SK-N-SH (cell line): ENCODE data around the gene CEP170B. TPM values are rescaled to one million over a fixed set of nuclear protein-coding genes. Genes with fewer than 3 reads are reported as not detected.

ENCODE experiments used
- CTCF ChIA-PET: fragments of 300-600, 350-600 bp; formaldehyde crosslinking; extraction: SDS; loops from one replicate; lab custom pipeline; 2021; lab: Yijun Ruan, JAX
- POLR2A ChIA-PET: fragments of 350-600 bp; sonication (Branson Sonifier 250); formaldehyde crosslinking; extraction: SDS; loops from one replicate; lab custom pipeline; 2020; ENCODE audit warnings: antibody characterized with exemption, inconsistent platforms; lab: Yijun Ruan, JAX
- DNase-seq: peaks from one replicate; pipeline ENCODE4 v3.0.0; 2012
- H2AFZ ChIP-seq: fragments of 200-600 bp; sonication (generic); 2 replicates; pipeline ENCODE4 v1.8.1; 2016; ENCODE audit warnings: antibody characterized with exemption, mild to moderate bottlenecking, low read depth
- H3F3A ChIP-seq: fragments of 200-600 bp; sonication (generic); replicated peaks from 2 replicates; pipeline ENCODE3; 2016; ENCODE audit warnings: antibody characterized with exemption, mild to moderate bottlenecking; ENCODE audit not compliant: insufficient read depth
- H3K27ac ChIP-seq, 2 experiments: fragments of 200-500 bp in 1 of 2; fragments of 200-600 bp in 1 of 2; sonication (Bioruptor generic) in 1 of 2; sonication (generic), shearing (Covaris generic) in 1 of 2; 2 replicates each; pipeline versions ENCODE4 v1.5.1 to v1.6.1; 2014 to 2016; ENCODE audit warnings: low read depth in 2 of 2, inconsistent platforms in 1 of 2, low read length in 1 of 2, mild to moderate bottlenecking in 1 of 2, mixed read lengths in 1 of 2
- H3K27me3 ChIP-seq: fragments of 200-600 bp; sonication (generic), shearing (Covaris generic); 2 replicates; pipeline ENCODE4 v1.6.1; 2016; ENCODE audit warnings: mixed run types; ENCODE audit not compliant: insufficient read depth
- H3K36me3 ChIP-seq, 2 experiments: fragments of 200-500 bp in 1 of 2; fragments of 200-600 bp in 1 of 2; sonication (Bioruptor generic) in 1 of 2; sonication (generic) in 1 of 2; replicated peaks in 1 of 2; 2 replicates each; pipeline versions ENCODE3 to v1.5.1; 2014 to 2016; ENCODE audit warnings: low read length in 1 of 2, mild to moderate bottlenecking in 1 of 2; ENCODE audit not compliant: insufficient read depth in 2 of 2, control insufficient read depth in 1 of 2
- H3K4me1 ChIP-seq, 2 experiments: fragments of 200-500 bp in 1 of 2; fragments of 200-600 bp in 1 of 2; sonication (Bioruptor generic) in 1 of 2; sonication (generic), shearing (Covaris generic) in 1 of 2; 2 replicates each; pipeline versions ENCODE4 v1.5.1 to v1.6.1; 2014 to 2016; ENCODE audit warnings: low read depth in 1 of 2, low read length in 1 of 2, mixed run types in 1 of 2; ENCODE audit not compliant: insufficient read depth in 2 of 2, control insufficient read depth in 1 of 2
- H3K4me2 ChIP-seq: fragments of 200-600 bp; sonication (generic), shearing (Covaris generic); 2 replicates; pipeline ENCODE4 v1.6.1; 2017; ENCODE audit warnings: mixed run types
- H3K4me3 ChIP-seq, 2 experiments: fragments of 200-500 bp in 1 of 2; fragments of 200-600 bp in 1 of 2; sonication (Bioruptor generic) in 1 of 2; sonication (generic), shearing (Covaris generic) in 1 of 2; 2 replicates each; pipeline versions ENCODE4 v1.5.1 to v1.8.1; 2014 to 2016; ENCODE audit warnings: low read depth in 2 of 2, inconsistent platforms in 1 of 2, low read length in 1 of 2, mild to moderate bottlenecking in 1 of 2, mixed read lengths in 1 of 2, moderate library complexity in 1 of 2
- H3K79me2 ChIP-seq: fragments of 200-600 bp; sonication (generic); 2 replicates; pipeline ENCODE4 v1.8.1; 2017; ENCODE audit warnings: mild to moderate bottlenecking; ENCODE audit not compliant: insufficient read depth
- H3K9ac ChIP-seq: fragments of 200-600 bp; sonication (generic); 2 replicates; pipeline ENCODE4 v1.6.1; 2017; ENCODE audit warnings: mixed run types
- H3K9me2 ChIP-seq: fragments of 200-600 bp; sonication (generic); 2 replicates; pipeline ENCODE4 v1.6.1; 2017; ENCODE audit warnings: mixed run types
- H3K9me3 ChIP-seq: fragments of 200-600 bp; sonication (generic); 2 replicates; pipeline ENCODE4 v1.6.1; 2017; ENCODE audit warnings: mixed run types, mild to moderate bottlenecking, moderate library complexity
- H4K20me1 ChIP-seq: fragments of 200-600 bp; sonication (generic); 2 replicates; pipeline ENCODE4 v1.6.1; 2017; ENCODE audit warnings: mild to moderate bottlenecking, mixed run types; ENCODE audit not compliant: insufficient read depth
- CHD2 ChIP-seq: fragments of 150-350 bp; IDR thresholded peaks from 2 replicates; pipeline ENCODE4 v1.6.1; 2018; ENCODE audit warnings: low read length; ENCODE audit not compliant: partially characterized antibody
- FOSL2 ChIP-seq: IDR thresholded peaks from 2 replicates; pipeline ENCODE4 v1.4.0; 2012; ENCODE audit warnings: low read depth, mild to moderate bottlenecking, moderate library complexity, borderline replicate concordance
- FOXJ3 ChIP-seq: sonication (generic); formaldehyde crosslinking; IDR thresholded peaks from 2 replicates; pipeline ENCODE4 v1.5.1; 2020; ENCODE audit warnings: mild to moderate bottlenecking, missing genetic modification reagents
- GABPA ChIP-seq: IDR thresholded peaks from 2 replicates; pipeline ENCODE4 v1.4.0; 2012; ENCODE audit warnings: low read depth, mild to moderate bottlenecking
- GATA2 ChIP-seq: sonication (generic); formaldehyde crosslinking; IDR thresholded peaks from 2 replicates; pipeline ENCODE4 v1.5.0; 2020; ENCODE audit warnings: mild to moderate bottlenecking, missing genetic modification reagents
- NFIC ChIP-seq: IDR thresholded peaks from 2 replicates; pipeline ENCODE4 v1.4.0; 2012; ENCODE audit warnings: borderline replicate concordance
- NRF1 ChIP-seq: IDR thresholded peaks from 2 replicates; pipeline ENCODE4 v1.6.1; 2012; ENCODE audit warnings: low read depth, mild to moderate bottlenecking, low read length
- POLR2AphosphoS5 ChIP-seq: IDR thresholded peaks from 2 replicates; pipeline ENCODE4 v1.6.1; 2012; ENCODE audit warnings: low read depth, low read length
- RAD21 ChIP-seq: IDR thresholded peaks from 2 replicates; pipeline ENCODE4 v1.6.1; 2012; ENCODE audit warnings: mild to moderate bottlenecking, low read length
- SIN3A ChIP-seq: IDR thresholded peaks from 2 replicates; pipeline ENCODE4 v1.6.1; 2012; ENCODE audit warnings: low read depth, mild to moderate bottlenecking, low read length, moderate library complexity, borderline replicate concordance
- SMC3 ChIP-seq: IDR thresholded peaks from 2 replicates; pipeline ENCODE4 v1.6.1; 2012; ENCODE audit warnings: low read depth, low read length, improper control_type of control experiment
- TAF1 ChIP-seq: IDR thresholded peaks from 2 replicates; pipeline ENCODE4 v1.6.1; 2012; ENCODE audit warnings: low read depth, mild to moderate bottlenecking, low read length, moderate library complexity, borderline replicate concordance
- TCF12 ChIP-seq: IDR thresholded peaks from 2 replicates; pipeline ENCODE4 v1.4.0; 2012
- YY1 ChIP-seq: IDR thresholded peaks from 2 replicates; pipeline ENCODE4 v1.4.0; 2012; ENCODE audit warnings: low read depth, mild to moderate bottlenecking
- WGBS: methylation state at CpG from one replicate; pipeline ENCODE4 v1.1.6; 2017; ENCODE audit warnings: low lambda C conversion rate; 5-methylcytosine and 5-hydroxymethylcytosine counted together
- polyA plus RNA-seq, 3 experiments: library from polyadenylated mRNA; depleted of rRNA; stranded (reverse); fragments of >200 nt; gene quantifications; 2 replicates each; pipeline ENCODE4 v1.2.3, GENCODE V29; 2012
- TF ChIP-seq, protein P1 (sequence below): fragments of 200-600 bp; sonication (generic); IDR thresholded peaks from 2 replicates; pipeline ENCODE4 v1.6.1; 2017; ENCODE audit warnings: antibody characterized with exemption, mild to moderate bottlenecking, moderate library complexity
- TF ChIP-seq, protein P2 (sequence below): IDR thresholded peaks from 2 replicates; pipeline ENCODE4 v1.6.1; 2012; ENCODE audit warnings: mild to moderate bottlenecking, low read depth, low read length, moderate library complexity
- TF ChIP-seq, protein P3 (sequence below): IDR thresholded peaks from 2 replicates; pipeline ENCODE4; 2012
- TF ChIP-seq, protein P4 (sequence below): IDR thresholded peaks from 2 replicates; pipeline ENCODE4 v1.4.0; 2012; ENCODE audit warnings: low read depth, borderline replicate concordance

Gene CEP170B
- polyA plus RNA-seq, 1 of the 3 experiments (the other 2 are of a cell fraction) = 11.0 TPM

GRCh38 chr14:104912053-104912452 lies 47.0 kb downstream of the CEP170B start:
- Histone ChIP-seq H3K27ac (no peak overlapping the region), H2AFZ (no peak overlapping the region), H3K4me1 (no peaks in the 10 kb centered on the region), H3K36me3 (no peaks in the 10 kb centered on the region), H3K4me3 (no peak overlapping the region), H3K9ac (no peak overlapping the region), H3K9me2 (no peaks in the 10 kb centered on the region), H3K4me2 (no peak overlapping the region), H3F3A (no peaks in the 10 kb centered on the region), H3K27me3 (peaks cover 6% of the 10 kb centered on the region; the same call in 1 of the 2 replicates), H4K20me1 (no peaks in the 10 kb centered on the region), H3K9me3 (no peaks in the 10 kb centered on the region), H3K79me2 (no peaks in the 10 kb centered on the region)
- 54% methylated on average over 3 of the region's 3 CpGs for WGBS
- POLR2A ChIA-PET = no interaction called here
- DNase-seq = no peak
- no peak for TF ChIP-seq GATA2 (CRISPR knock-in tag)
- TF ChIP-seq, protein P1, sequence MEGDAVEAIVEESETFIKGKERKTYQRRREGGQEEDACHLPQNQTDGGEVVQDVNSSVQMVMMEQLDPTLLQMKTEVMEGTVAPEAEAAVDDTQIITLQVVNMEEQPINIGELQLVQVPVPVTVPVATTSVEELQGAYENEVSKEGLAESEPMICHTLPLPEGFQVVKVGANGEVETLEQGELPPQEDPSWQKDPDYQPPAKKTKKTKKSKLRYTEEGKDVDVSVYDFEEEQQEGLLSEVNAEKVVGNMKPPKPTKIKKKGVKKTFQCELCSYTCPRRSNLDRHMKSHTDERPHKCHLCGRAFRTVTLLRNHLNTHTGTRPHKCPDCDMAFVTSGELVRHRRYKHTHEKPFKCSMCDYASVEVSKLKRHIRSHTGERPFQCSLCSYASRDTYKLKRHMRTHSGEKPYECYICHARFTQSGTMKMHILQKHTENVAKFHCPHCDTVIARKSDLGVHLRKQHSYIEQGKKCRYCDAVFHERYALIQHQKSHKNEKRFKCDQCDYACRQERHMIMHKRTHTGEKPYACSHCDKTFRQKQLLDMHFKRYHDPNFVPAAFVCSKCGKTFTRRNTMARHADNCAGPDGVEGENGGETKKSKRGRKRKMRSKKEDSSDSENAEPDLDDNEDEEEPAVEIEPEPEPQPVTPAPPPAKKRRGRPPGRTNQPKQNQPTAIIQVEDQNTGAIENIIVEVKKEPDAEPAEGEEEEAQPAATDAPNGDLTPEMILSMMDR = no peak
- TF ChIP-seq, protein P2, sequence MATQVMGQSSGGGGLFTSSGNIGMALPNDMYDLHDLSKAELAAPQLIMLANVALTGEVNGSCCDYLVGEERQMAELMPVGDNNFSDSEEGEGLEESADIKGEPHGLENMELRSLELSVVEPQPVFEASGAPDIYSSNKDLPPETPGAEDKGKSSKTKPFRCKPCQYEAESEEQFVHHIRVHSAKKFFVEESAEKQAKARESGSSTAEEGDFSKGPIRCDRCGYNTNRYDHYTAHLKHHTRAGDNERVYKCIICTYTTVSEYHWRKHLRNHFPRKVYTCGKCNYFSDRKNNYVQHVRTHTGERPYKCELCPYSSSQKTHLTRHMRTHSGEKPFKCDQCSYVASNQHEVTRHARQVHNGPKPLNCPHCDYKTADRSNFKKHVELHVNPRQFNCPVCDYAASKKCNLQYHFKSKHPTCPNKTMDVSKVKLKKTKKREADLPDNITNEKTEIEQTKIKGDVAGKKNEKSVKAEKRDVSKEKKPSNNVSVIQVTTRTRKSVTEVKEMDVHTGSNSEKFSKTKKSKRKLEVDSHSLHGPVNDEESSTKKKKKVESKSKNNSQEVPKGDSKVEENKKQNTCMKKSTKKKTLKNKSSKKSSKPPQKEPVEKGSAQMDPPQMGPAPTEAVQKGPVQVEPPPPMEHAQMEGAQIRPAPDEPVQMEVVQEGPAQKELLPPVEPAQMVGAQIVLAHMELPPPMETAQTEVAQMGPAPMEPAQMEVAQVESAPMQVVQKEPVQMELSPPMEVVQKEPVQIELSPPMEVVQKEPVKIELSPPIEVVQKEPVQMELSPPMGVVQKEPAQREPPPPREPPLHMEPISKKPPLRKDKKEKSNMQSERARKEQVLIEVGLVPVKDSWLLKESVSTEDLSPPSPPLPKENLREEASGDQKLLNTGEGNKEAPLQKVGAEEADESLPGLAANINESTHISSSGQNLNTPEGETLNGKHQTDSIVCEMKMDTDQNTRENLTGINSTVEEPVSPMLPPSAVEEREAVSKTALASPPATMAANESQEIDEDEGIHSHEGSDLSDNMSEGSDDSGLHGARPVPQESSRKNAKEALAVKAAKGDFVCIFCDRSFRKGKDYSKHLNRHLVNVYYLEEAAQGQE = no peak
- TF ChIP-seq TCF12 = no peak
- no peak for TF ChIP-seq SMC3
- TF ChIP-seq YY1 = no peak
- TF ChIP-seq CHD2 = no peak
- TF ChIP-seq, protein P3, sequence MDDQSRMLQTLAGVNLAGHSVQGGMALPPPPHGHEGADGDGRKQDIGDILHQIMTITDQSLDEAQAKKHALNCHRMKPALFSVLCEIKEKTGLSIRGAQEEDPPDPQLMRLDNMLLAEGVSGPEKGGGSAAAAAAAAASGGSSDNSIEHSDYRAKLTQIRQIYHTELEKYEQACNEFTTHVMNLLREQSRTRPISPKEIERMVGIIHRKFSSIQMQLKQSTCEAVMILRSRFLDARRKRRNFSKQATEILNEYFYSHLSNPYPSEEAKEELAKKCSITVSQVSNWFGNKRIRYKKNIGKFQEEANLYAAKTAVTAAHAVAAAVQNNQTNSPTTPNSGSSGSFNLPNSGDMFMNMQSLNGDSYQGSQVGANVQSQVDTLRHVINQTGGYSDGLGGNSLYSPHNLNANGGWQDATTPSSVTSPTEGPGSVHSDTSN = no peak
- TF ChIP-seq, protein P4, sequence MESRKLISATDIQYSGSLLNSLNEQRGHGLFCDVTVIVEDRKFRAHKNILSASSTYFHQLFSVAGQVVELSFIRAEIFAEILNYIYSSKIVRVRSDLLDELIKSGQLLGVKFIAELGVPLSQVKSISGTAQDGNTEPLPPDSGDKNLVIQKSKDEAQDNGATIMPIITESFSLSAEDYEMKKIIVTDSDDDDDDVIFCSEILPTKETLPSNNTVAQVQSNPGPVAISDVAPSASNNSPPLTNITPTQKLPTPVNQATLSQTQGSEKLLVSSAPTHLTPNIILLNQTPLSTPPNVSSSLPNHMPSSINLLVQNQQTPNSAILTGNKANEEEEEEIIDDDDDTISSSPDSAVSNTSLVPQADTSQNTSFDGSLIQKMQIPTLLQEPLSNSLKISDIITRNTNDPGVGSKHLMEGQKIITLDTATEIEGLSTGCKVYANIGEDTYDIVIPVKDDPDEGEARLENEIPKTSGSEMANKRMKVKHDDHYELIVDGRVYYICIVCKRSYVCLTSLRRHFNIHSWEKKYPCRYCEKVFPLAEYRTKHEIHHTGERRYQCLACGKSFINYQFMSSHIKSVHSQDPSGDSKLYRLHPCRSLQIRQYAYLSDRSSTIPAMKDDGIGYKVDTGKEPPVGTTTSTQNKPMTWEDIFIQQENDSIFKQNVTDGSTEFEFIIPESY = no peak
- no peak for TF ChIP-seq GABPA
- TF ChIP-seq NFIC = no peak
- TF ChIP-seq FOSL2 = no peak
- TF ChIP-seq TAF1 = no peak
- TF ChIP-seq POLR2AphosphoS5 = no peak
- no peak for TF ChIP-seq SIN3A
- TF ChIP-seq FOXJ3 (CRISPR knock-in tag) = no peak
- no peak for TF ChIP-seq RAD21
- TF ChIP-seq NRF1 = no peak
- CTCF ChIA-PET = interaction anchor here (0.6 to 1.0 kb wide), 3 partner anchors 21 to 44 kb away, joined by 3 read pairs; no protein-coding TSS in a partner anchor
